GM21367 (cell line): ENCODE measurements around the gene KLK3.
A peak's percentile ranks its signal among the peaks of the same experiment; 100 is the strongest.

Experiments used
- ATAC-seq: cut with Tn5 transposase; IDR thresholded peaks from one replicate; pipeline ENCODE4 v1.9.1; 2021; ENCODE audit not compliant: unreplicated experiment

KLK3 gene

GRCh38 chr19:50830266-50831025, 24.3 kb upstream of the KLK3 start:
- ATAC-seq: no peak

DNA sequence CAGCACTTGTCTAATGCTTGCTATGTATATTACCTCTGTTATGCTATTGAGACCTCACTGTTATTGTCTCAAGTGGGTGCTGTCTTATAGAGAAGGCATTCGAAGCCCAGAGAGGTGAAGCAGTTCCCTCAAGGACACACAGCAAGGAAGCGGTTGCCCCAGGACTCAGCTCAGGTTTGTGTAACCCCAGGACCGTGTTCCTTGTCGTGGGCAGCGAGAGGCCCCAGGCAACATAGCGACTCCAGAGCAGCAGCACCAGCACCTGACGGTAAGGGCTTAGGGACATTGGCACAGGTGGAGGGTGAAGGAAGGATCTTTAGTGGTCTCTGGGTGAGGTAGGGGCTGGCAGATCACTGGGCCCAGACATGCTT, 23.7 kb upstream of the KLK3 start:
- ATAC-seq: no peak

- ATAC-seq: no peak
Observed at GRCh38 chr19:50832666-50833065, 22.0 kb upstream of the KLK3 start.

DNA sequence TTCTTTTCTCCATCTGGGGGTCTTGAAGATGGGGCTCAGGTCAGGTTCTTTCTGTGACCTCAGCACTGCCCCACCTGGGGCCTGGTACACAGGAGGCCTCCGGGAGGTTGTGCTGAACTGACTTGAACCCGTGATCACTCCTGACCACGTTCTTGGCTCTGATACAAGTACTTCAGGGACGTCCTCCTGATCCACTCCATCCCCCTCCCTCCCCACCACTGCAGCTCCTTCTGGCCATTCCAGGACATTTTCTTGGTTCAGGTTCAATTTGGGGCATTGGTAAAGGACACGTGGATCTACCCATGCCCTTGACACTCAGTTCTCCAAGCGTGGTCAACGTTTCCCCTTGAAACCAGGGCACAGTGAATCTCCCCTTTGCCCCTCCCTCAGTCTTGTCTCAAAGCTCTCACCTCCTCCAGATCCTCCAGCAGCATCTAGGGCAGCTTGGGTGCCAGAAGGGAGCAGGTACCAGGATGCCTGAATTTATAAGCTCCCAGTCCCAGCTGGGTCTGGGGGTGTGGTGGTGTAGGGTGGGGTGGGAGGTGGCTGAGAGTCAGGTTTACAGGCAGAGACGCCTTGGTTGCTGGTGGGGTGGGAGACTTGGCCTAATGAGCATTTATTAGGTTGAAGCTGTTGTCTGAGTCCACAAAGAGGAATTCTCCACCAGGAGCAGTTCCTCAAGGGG, 21.5 kb upstream of the KLK3 start, which contains the start of gene KLK15:
Gene KLK15, minus strand, starts transcription at position 458 of the 685 bp plus-strand sequence. CDS start 2,082 bp downstream, outside the sequence.
- ATAC-seq: no peak

DNA sequence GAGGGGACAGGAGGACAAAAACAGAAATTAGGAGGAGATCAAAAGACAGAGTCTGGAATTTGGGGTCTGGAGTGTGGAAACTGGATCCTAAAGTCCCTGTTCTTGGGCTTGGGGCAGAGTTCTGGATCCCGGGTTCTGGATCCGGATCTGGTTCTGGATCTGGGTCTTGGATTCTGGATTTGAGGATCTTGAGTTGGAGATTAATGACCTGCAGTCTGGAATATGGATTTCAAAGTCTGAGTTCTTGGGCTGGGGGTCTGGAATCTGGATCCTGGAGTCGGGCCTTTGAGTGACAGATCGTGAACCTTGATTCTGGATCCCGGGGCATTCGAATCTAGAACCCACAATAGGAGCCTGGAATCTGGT, 20.9 kb upstream of the KLK3 start:
- ATAC-seq: no peak

GRCh38 chr19:50835103-50835784, 19.5 kb upstream of the KLK3 start:
- no peak for ATAC-seq

DNA sequence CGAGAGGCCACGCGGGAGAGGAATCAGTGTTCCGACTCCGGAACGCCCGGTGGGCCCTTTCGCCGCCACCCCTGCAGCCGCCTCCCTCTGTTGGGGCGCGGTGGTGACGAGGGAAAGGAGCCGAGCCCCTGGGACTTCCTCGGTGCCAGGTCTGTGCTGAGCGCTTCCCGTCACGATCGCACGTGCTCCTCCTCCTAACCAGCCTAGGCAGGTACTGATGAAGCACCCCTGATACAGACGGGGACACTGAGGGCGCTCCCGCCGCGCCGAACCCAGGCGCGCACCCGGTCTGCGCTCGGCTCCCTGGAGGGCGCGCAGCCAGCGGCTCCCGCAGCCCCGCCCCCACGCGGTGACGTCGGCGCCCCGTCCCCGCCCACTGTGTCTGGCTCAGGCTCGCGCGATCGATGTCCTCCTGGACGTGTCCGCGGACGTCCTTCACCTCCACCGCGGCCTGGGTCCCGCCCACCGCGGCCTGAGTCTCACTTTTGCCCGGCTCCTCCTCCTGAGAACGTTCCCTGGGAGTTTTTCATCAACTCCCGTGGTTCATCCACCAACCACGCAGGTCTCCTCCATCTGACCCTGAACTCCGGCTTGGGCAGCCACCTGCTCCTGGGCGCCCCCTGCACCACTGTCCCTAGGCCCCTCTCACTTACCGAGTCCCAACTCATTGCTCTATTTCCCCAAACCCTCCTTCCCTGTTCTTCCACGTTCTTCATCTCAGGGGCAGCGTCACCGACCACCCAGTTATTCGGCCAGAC, 18.8 kb upstream of the KLK3 start:
- ATAC-seq: peak; percentile 87

DNA sequence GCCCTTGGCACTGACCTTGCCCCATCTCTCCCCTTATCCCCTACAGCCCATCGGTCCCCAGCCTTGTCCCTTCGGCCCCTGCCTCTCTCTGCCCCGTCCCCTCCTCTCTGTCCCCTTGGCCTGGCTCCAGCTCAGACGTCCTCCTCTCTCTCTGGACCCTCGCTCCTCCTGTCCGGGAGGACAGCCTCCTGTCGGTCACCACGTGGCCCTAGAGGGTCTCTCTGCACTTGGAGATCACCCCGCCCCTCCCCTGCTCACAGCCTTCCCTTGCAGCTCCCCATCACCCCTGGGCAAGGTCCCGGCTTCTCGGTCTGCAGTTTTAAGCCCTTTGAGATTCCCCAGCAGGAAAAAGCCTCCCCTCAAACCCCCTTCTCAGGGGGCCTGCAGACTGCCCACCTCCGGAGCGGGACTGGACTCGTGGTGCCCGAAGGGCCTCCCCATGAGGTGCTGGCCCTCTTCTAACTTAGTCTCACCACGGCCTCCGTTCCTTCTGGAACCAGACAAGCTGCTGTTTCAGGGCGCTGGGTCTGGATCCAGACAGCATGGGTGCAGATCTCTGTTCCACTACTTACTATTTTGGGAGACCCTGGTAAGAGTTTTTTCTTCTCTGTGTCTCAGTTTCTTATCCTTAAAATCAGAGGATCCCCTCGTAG, 18.0 kb upstream of the KLK3 start:
- no peak for ATAC-seq

GRCh38 chr19:50837300-50837699, 17.4 kb upstream of the KLK3 start:
- ATAC-seq: no peak

GRCh38 chr19:50838239-50838638, 16.5 kb upstream of the KLK3 start:
- no peak for ATAC-seq

GRCh38 chr19:50839712-50840655, 14.7 kb upstream of the KLK3 start:
- no peak for ATAC-seq

DNA sequence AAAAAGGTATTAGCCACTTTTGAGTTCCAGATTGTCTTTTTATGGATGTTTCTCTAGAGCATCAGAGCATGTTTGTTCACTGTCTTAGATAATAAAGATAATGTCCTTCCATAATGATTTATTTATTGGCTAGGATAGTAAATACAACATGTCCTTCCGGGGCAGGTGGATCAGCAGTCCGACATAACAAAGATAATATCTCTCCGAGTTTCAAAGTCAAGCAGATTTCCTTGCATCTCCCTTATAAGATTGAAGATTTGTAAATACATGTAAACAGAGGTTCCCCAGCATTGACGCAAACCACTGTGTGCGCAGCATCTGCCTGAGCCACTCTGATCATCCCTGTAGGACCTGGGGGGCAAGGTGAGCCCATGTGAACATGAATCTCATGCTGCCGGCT, 12.6 kb upstream of the KLK3 start:
- no peak for ATAC-seq

DNA sequence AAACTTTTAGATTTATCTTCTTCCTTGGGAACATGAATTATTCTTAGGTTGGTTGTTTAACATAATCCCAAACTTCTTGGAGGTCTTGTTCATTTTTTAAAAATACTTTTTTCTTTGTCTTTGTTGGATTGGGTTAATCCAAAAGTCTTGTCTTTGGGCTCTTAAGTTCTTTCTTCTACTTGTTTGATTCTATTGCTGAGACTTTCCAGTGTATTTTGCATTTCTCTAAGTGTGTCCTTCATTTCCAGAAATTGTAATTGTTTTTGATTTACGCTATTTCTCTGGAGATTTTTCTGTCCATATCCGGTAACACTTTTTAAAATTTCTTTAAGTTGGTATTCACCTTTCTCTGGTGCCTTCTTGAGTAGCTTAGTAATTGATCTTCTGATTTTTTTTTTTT, 11.5 kb upstream of the KLK3 start:
- no peak for ATAC-seq

GRCh38 chr19:50843701-50844221, 11.0 kb upstream of the KLK3 start:
- ATAC-seq: no peak

GRCh38 chr19:50844296-50844935, 10.3 kb upstream of the KLK3 start:
- ATAC-seq: no peak

GRCh38 chr19:50850738-50851137, 4.0 kb upstream of the KLK3 start:
- no peak for ATAC-seq

DNA sequence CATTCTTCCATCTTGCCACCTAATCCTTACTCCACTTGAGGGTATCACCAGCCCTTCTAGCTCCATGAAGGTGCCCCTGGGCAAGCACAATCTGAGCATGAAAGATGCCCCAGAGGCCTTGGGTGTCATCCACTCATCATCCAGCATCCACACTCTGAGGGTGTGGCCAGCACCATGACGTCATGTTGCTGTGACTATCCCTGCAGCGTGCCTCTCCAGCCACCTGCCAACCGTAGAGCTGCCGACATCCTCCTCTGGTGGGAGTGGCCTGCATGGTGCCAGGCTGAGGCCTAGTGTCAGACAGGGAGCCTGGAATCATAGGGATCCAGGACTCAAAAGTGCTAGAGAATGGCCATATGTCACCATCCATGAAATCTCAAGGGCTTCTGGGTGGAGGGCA, 3.1 kb upstream of the KLK3 start:
- ATAC-seq: no peak

DNA sequence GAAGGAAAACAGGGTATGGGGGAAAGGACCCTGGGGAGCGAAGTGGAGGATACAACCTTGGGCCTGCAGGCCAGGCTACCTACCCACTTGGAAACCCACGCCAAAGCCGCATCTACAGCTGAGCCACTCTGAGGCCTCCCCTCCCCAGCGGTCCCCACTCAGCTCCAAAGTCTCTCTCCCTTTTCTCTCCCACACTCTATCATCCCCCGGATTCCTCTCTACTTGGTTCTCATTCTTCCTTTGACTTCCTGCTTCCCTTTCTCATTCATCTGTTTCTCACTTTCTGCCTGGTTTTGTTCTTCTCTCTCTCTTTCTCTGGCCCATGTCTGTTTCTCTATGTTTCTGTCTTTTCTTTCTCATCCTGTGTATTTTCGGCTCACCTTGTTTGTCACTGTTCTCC, 2.7 kb downstream of the KLK3 start:
- ATAC-seq: no peak

DNA sequence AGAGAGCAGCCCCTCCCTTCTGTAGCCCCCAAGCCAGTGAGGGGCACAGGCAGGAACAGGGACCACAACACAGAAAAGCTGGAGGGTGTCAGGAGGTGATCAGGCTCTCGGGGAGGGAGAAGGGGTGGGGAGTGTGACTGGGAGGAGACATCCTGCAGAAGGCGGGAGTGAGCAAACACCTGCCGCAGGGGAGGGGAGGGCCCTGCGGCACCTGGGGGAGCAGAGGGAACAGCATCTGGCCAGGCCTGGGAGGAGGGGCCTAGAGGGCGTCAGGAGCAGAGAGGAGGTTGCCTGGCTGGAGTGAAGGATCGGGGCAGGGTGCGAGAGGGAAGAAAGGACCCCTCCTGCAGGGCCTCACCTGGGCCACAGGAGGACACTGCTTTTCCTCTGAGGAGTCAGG, 4.2 kb downstream of the KLK3 start:
- ATAC-seq: no peak
